HG03342 (cell line): ENCODE measurements around the gene MPPED2.

Experiments used
- ATAC-seq: cut with Tn5 transposase; IDR thresholded peaks from one replicate; pipeline ENCODE4 v1.9.1; 2021; ENCODE audit warnings: mild to moderate bottlenecking, moderate library complexity; ENCODE audit not compliant: unreplicated experiment

MPPED2 gene, protein sequence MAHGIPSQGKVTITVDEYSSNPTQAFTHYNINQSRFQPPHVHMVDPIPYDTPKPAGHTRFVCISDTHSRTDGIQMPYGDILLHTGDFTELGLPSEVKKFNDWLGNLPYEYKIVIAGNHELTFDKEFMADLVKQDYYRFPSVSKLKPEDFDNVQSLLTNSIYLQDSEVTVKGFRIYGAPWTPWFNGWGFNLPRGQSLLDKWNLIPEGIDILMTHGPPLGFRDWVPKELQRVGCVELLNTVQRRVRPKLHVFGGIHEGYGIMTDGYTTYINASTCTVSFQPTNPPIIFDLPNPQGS

DNA sequence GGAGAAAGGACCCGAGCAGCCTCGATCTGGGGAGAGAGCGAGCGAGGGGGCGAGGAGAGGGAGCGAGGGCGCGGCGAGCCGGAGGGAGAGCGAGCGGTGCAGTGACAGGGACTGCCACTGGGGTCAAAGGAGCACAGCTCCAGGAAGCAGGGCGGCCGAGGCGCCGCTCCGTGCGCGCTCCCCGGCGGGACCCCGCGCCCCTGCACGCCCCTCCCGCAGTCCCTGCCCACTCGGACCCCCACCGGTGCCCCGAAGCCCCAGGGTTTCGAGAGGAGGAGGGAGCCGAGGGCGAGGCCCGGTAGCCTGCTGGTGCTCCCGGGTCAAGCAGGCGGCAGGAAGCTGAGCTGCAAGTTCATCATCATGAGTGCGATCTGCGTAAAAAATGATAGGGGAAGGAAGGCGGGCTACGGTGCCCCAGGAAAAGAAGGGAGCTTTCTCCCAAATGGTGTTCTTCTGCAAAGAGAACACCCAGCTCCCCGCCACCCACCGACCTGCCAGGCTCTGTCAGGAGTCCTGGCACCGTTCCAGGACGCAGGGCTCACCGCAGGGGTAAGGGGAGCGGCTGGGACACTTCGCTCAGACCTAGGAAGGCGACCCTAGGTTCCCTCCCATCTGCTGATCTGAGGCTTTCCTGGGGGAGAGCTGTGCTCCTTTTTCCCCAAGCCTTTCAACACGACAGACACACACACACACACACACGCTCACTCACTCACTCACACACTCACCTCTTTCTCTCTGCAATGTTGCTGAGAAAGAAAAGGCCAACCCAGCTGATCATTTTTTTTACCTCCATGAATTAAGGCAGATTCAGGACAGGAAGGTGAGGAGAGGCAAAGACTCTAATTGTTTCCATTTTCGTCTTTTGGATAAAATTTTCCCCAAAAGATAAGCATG is at the start of gene MPPED2:
TSS of gene MPPED2 (minus strand) at position 103 of the 894 bp plus-strand sequence. CDS start 5,980 bp downstream, outside the sequence.
- peak; percentile 90 for ATAC-seq

DNA sequence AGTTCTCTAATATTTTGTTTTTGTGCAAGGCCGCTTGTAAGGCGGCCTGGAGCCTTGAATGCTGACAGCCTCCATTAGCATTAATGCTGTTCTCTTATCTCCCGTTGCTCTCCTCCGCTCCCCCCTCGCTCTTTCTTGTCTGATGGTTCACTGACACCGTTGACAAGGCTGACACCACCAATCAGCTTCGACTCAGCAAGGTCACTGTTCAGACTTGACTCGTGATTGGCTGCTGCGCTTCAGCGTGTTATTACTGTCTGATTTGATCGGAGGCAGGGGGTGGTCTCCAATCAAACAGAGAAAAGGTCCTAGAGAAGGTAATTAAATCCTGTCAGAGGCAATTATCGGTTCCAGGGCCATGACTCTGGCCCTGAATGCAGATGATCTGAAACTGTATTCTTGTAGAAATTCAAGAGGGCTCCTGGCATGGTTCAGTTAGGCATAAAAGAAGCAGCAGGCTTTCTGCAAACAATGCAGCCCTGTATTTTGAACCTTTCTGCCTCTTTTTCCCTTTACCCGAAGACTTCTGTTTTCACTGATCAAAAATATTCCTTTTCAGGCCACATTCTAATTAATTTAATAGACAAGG is 49.3 kb upstream of the MPPED2 start:
- ATAC-seq, result no peak

DNA sequence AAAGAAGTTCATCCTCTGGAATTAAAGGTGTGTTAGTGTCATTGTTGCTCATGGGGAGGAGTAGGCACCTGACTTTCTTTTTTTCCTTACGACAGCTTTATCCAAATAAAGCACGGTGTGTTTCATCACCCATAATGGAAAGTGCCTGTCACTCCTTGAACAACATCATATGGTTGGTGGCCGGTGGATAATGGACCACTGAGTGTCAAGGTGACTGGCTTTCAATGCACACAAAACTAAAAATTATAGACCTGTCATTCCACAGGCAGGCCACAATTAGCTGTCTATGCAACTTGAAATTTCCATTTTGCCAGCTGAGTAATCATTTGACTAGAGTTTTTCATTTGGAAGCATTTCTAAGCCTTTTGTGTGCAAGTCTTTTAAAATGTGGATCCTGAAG is 45.0 kb upstream of the MPPED2 start:
- ATAC-seq, result no peak

DNA sequence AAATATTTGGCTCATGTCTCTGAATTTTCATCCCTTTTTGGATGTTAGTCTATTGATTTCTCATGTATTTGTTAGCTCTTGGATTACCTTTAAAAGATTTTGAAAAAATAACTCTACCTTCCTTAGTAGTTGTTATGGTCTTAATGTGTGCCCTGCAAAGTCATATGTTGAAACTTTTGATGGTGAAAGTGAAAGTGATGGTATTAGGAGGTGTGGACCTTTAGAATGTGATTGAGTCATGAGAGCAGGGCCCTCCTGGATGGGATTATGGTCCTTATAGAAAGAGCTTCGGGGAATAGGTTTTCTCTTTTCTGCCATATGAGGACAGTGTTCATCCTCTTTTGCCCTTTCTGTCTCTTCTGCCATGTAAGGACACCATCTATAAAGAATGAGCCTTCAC is 33.6 kb upstream of the MPPED2 start:
- ATAC-seq, result peak; percentile 53

DNA sequence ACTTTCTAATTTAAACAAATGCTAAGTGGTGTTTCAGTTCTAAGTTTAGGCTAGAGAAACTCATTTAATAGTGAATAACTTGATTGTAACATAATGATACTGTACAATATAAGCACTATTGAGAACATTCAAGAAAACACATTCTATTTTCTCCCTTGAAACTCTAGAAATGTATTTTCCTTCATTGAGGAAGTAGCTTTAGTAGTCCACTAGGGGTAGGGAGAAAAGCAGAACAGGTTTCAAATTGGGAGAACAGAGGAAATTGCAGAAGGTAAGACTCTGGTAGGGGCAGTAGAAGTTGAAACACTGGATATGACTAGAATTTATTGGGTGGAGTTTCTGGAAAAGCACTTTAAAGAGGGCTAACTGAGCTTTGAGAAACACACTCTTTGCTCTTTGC is 31.6 kb upstream of the MPPED2 start:
- no peak for ATAC-seq

DNA sequence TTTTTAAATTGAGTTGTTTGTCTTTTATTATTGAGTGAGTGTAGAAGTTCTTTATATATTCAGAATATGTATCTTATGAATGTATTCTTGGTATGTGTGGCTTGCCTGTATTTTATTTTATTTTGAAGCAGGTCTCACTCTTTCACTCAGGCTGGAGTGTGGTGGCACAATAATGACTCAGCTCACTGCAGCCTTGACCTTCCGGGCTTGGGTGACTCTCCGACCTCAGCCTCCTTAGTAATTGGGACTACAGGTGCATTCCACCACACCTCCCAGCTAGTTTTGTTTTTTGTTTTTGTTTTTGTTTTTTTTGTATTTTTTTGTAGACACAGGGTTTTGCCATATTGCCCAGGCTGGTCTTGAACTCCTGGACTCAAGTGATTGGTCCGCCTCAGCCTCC is 24.5 kb upstream of the MPPED2 start:
- ATAC-seq, result no peak

DNA sequence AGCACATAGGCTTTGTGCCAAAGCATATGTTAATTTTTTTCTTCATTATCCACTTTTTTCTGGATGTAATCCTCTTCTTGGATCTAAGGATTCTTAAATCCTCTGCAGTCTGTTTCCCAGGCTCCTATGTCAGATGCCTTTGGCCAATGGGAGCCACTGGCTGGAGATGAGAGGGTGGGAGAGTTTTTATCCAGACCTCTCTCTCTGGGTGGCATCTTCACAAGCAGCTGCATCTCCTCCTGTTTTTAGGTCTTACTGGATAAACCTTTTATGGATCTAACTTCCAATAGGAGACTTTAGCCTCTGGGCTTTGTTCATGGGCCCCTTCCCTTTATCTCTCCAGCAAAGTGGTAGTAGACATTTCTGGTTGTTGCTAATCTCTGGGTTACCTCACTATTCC is 22.4 kb upstream of the MPPED2 start:
- no peak for ATAC-seq

DNA sequence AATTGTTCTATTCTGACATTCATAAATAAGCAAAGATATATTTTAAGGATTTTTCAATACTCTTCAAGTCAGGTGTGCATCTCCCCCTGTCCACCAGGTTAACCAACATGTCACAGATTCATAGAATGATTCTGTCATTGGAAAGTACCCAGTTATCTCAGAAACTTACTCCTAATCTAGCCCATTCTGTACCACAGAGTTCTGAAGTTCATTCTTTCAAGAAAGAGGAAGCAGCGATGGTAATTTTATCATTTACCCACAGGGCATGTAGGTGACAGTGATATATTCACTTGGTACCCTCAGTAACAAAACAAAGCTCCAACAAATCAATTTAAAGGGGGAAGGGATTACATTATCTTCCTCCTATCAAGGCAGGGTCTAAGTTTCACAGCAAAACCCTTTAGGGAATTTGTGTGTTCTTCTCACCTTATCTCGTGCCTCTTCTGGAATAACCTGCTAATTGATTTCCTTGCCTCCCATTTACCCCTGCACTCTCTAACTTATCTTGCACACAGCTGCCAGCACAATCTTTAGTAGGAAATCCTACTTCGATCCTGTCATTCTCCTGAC is 19.0 kb upstream of the MPPED2 start:
- peak; percentile 78 for ATAC-seq

DNA sequence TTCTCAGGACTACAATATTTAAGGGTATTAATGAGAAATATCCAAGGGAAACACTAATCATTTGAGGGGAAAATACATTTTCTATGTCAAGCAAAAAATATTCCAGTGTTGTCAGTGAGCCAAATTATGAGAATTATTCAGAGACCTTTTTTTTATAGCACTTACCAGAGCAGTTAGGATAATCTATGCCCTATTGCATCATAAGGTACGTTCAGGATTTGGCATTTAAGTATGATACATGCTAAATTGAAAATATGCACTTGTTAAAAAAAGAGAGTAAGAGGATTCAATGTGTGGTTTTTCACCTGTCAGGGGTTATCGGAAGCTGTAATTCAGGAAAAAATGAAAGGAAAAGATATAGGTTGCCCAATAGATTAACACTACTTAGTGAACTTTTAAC is 17.2 kb upstream of the MPPED2 start:
- no peak for ATAC-seq

DNA sequence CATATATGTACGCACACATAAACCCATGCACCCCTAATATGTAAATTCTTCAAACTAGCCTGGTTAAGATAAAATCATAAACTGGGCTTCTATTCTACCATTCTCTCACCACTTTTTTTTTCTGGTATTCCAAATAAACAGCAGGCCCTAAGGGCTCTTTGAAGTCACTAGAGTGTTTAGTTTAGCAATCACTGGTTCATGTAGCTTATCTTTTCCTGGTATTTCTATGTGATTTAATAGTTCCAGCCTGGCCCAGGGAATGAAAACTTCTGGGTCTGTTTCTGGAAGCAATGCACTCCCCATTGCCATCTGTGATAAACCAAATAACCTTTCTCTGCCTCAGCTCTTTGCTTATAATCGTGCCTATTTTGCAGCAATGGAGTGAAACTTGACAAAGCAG is 10.7 kb upstream of the MPPED2 start:
- no peak for ATAC-seq

DNA sequence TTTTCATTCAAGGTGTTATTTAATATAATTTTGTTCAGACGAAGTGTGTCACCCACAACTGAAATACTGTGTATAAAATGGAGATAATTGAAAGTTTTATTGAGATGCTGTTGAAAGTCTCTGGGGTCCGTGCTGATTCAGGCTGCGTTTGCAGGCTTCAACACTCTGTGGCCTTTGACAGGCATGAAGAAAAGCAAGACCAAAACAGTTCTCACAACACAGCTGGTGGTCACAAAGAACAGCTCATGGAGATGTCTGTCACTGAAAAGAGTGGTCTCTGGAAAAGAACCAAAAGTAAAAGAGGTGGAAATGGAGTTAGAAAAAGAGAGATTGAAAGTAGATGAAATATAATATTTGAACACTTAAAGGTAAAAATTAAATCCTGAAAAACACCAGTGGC is 9.8 kb upstream of the MPPED2 start:
- no peak for ATAC-seq

DNA sequence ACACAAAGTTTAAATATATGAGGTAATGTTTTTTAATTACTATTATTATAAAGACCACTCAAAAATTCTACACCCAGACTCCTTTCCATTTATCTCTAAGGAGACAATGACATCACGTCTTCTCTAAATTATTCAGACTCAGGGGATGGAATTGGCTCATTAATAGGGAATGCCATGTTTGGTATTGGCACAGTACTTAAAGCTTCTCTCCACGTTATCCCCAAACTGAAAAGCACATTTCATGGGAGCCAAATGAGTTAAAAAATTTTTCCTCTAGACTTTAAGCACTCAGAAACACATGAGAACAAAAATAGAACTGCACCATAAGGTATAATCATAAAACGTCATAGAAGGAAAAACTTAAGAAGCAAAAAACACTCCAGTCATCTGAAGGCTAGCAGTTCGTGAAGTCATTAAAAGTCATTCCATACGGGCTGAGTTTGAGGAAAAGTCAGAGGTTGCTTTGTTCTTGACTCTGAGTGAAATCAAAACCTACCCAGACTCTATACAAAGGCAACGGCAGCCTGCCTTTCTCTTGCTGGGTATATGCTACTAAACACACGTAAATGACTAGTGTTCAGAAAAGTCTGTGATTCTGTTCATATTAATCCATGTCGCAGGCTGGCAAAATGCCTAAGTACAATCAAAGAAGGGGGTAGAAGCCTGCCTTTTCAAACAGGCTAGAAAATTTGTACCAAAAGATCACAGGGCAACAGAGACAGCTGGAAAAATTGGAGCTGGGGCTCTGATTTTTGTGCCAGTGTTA is 8.7 kb upstream of the MPPED2 start:
- ATAC-seq, result no peak

DNA sequence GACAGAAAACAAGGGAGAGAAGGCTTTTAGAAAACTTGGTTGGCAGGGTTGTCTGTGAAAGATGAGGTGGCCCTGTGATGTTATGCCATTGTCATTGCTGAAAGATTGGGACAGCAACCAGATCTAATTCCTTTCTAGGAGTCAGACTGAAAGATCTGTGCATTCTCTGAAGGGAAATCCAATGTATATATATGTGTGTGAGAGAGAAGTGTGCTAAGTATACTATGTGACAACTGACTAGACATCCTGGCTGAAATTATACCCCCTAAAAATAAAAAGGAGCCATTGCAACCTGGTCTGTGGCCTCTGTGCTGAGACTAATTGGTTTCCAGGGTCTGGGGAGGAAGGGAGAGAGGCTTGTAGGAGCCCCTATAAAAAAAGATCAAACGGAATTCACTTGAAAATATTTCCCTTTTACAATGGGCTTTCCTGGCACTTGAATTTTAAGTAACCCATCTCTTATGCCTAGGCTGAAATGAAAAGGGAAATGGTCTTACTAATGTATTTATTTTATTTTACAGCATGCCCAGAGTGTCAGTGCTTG is 1.2 kb upstream of the MPPED2 start:
- no peak for ATAC-seq

DNA sequence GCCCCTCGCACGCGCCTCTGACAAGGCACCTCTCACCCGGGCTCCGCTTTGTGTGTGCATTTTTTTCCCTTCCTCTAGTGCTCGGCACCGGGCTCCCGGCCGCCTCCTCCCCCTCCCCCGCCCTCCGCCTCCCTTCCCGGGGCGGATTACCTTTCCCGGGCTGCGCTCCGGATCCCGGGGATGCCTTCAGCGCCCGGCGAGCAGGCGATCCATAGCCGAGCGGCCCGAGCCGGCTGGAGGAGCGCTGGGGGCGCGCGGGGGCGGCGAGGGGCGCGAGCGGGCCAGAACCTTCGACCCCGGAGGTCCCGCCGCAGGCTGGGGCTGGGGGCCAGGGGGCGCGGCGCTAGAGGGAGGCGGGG is 282 bp downstream of the MPPED2 start:
- peak; percentile 27 for ATAC-seq

DNA sequence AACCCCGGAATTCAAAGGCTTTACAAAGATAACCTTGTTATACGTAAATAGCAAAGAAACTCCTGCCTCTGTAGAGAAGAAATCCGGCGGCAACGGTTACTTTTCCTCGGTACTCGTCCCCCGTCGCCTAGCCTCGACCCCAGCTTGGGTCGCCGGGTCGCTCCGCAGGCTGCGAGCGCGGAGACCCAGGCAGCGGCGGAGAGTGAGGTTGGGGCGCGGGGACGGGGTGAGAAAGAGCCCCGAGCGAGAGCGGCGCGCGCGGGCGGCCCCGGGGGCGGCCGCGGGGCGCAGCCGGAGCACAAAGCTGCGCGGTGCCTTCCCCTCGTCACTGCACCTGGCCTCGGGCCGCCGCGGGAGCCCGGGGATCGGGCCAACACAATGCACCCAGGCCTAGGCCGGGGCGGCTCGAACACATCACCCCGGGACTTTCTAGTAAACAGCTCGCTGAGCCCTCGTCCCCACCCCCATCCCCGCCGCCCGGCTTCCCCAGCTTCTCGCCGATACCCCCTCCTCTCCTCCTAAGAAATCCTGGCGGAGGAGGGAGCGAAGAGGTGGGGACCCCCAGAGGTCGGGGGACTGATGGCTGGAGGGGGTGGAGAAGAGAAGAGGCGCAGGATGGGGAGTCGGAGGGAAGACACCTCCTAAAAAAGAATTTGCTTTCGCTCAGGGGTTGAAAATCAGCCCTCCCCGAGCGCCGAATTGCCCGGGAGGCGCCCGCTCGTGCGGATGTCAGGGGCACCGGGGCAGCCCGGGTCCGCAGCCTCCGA is 845 bp downstream of the MPPED2 start:
- no peak for ATAC-seq

DNA sequence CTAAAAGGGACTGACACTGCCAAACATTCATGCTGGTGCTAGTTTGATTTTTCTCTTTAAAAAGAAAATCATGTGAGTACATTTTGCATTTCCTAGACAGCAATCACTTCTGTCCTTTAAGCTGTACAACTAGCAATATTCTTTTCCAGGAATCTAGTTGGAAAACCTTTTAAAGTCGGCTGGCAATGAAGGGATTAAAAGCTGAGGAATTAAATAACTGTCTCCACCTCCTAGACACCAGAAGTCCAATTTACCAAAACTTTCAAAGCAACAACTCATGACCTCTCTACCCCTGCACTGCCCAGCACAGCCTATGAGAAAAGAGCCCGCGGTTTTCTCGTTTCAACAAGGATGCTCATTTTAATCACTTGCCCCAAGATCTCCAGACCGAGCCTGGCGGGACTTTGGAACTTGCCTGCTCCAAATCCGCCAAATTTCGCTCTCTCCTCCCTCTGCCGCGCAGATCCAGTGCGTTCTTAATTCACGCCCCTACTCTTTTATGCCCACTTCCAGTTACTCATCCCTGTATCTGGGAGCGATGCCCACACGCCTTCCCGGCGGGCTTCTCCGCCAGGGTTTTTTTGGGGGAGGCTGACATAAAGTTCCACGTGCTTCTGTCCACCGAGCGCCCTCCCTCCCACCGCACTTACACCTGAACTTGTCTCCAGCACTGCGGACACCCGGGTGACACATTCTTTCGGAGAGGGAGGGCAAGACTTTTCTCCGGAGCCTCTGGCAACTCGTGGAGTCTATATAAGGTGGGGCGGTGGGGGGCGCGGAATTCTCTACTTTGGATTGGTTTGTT is 2.5 kb downstream of the MPPED2 start:
- ATAC-seq, result no peak

DNA sequence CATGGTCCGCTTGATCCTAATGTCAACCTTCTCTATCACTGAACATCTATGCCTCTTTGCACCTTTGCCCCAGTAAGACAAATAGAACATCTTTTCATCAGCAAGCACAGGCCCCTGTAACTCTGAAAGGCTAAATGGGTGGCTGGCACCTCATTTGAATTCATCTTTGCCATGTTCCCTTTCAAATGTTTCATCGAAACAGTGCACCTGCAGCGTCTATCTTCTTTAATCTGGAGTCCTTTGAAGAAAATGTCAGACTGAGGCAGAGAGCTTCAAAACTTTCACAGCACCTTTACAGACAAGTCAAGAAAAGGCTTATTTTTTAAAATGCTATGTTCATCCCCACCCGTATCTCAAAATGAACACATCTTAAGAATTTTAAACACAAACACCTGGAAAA is 3.4 kb downstream of the MPPED2 start:
- ATAC-seq, result no peak

DNA sequence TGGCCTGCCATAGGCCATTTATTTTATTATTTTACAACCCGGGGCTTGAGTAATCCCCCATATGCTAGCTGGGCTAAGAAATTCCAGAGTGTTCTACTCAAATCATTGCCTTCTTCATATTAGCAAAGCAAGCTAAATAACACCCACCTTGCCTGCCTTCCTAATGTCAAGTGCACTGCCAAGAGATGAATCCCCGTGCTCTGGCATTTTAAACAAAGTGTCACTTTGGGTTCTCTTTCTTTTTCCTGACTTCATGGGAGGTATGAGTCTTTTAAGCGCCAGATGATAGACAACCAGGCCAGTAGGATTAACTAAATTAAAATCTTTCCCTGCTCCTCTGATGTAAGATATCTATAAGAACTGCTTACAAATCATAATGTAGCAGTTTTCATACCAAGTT is 4.5 kb downstream of the MPPED2 start:
- ATAC-seq, result no peak

DNA sequence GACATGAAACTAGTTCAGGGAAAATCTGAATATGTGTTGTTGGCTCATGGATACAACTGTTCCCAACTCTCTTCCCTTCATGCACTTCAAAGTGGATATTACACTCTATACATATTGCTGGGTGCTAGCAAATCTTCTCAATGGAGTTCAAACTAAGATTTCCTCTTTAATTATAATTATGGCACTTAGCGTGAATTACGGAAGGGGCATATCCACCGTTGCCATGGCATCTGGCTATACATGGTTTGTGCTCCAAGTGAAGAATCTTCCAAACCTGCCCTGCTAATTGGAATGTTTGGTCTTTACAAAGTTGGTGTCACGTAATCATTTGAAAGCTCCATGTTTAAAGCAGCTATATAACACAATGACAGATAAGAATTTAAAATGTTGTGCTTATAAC is 5.6 kb downstream of the MPPED2 start:
- ATAC-seq, result no peak
